ENCODE results near the gene CLCC1.
"Not testable (repeated sequence)": the region's sequence is repeated elsewhere in the genome, so short reads cannot be mapped to it uniquely, and the experiment has no call there.

Gene CLCC1

DNA sequence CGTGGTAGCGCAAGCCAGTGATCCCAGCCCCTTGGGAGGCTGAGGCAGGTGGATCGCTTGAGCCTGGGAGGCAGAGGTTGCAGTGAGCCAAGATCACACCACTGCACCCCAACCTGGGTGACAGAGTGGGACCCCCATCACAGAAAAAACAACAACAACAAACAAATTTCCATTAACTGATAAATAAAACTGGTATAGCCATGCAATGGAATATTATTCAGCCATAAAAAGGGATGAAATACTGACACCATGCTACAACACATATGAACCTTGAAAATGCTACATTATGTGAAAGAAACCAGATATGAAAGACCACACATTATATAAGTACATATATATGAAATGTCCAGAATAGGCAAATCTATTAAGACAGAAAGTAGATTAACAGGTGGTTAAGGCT is 12.0 kb downstream of the CLCC1 start:
- H3K4me3 ChIP-seq (ENCODE audit: severe bottlenecking), result no peak overlapping the region
- H3K4me1 ChIP-seq (ENCODE audit: insufficient read depth, poor library complexity, severe bottlenecking), result no peaks in the 10 kb centered on the region
- no peaks in the 10 kb centered on the region for H3K27me3 ChIP-seq (ENCODE audit: insufficient read depth, poor library complexity, severe bottlenecking)
- H3K9me3 ChIP-seq (ENCODE audit: severe bottlenecking), result no peaks in the 10 kb centered on the region
- TF ChIP-seq, protein P1, sequence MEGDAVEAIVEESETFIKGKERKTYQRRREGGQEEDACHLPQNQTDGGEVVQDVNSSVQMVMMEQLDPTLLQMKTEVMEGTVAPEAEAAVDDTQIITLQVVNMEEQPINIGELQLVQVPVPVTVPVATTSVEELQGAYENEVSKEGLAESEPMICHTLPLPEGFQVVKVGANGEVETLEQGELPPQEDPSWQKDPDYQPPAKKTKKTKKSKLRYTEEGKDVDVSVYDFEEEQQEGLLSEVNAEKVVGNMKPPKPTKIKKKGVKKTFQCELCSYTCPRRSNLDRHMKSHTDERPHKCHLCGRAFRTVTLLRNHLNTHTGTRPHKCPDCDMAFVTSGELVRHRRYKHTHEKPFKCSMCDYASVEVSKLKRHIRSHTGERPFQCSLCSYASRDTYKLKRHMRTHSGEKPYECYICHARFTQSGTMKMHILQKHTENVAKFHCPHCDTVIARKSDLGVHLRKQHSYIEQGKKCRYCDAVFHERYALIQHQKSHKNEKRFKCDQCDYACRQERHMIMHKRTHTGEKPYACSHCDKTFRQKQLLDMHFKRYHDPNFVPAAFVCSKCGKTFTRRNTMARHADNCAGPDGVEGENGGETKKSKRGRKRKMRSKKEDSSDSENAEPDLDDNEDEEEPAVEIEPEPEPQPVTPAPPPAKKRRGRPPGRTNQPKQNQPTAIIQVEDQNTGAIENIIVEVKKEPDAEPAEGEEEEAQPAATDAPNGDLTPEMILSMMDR (IDR thresholded peaks at IDR 0.05; ENCODE audit: poor library complexity, severe bottlenecking), result no peak
- ATAC-seq (ENCODE audit: low read depth) (no peak), DNase-seq (ENCODE audit: low spot score) (no peak)
- H3K27ac ChIP-seq (ENCODE audit: poor library complexity, severe bottlenecking), result no peak overlapping the region
- H3K36me3 ChIP-seq (ENCODE audit: low read depth), result peaks cover 40% of the 10 kb centered on the region

DNA sequence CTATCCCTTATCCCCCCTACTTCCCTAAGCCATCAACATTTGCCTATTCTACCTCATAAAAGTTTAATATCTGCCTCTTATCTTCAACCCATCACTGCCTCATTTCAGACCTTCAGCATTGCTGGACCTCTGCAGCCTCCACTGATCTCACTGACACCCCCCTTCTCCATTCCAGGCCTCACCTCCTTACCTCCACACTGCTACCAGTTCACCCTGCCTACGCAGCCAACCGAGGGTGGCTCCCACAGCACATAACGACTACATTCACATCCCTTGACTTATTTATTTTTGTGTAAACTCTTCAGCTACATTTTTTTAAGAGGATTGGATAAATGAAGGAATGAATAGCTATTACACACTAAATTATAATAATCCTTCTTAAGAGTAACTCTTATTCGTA is 14.2 kb downstream of the CLCC1 start:
- H3K4me1 ChIP-seq (ENCODE audit: insufficient read depth, poor library complexity, severe bottlenecking), result no peaks in the 10 kb centered on the region
- H3K27me3 ChIP-seq (ENCODE audit: insufficient read depth, poor library complexity, severe bottlenecking), result no peaks in the 10 kb centered on the region
- peaks cover 46% of the 10 kb centered on the region for H3K36me3 ChIP-seq (ENCODE audit: low read depth)
- TF ChIP-seq, protein P1 (IDR thresholded peaks at IDR 0.05; ENCODE audit: poor library complexity, severe bottlenecking), result no peak
- H3K9me3 ChIP-seq (ENCODE audit: severe bottlenecking), result no peaks in the 10 kb centered on the region
- H3K4me3 ChIP-seq (ENCODE audit: severe bottlenecking), result no peak overlapping the region
- DNase-seq (ENCODE audit: low spot score) (no peak), ATAC-seq (ENCODE audit: low read depth) (no peak)
- no peak overlapping the region for H3K27ac ChIP-seq (ENCODE audit: poor library complexity, severe bottlenecking)

DNA sequence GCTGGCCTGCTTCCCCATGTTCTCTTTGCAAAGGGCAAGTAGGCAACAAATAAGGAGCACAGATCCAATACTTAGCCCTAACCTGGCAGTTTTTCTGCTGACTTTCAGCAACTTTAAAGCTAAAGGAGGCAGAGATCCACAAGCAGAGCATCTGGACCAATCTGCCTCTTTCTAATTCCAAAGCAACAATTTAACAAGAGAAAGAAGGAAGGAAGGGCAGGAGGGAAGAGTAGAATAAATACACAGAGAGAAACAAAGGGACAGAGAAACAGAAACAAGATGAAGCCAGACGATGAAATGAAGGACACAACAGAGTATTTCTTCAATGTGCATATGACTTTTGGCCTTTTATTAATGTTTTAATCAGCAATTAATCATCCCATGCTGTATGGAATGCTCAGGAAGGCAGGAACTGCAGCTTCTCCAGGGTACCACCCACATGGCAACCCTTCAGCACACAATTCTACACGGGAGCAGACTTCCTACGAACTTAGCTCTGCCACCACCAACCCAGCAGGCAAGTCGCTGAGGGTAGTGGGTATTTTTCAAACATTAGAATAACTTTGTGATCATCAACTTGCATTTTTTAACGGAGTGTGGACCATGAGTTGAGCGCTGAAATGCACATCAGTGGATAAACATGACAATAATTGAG is 15.3 kb downstream of the CLCC1 start:
- TF ChIP-seq, protein P1 (IDR thresholded peaks at IDR 0.05; ENCODE audit: poor library complexity, severe bottlenecking), result no peak
- H3K27me3 ChIP-seq (ENCODE audit: insufficient read depth, poor library complexity, severe bottlenecking), result no peaks in the 10 kb centered on the region
- DNase-seq (ENCODE audit: low spot score) (no peak), ATAC-seq (ENCODE audit: low read depth) (no peak)
- no peaks in the 10 kb centered on the region for H3K4me1 ChIP-seq (ENCODE audit: insufficient read depth, poor library complexity, severe bottlenecking)
- H3K27ac ChIP-seq (ENCODE audit: poor library complexity, severe bottlenecking), result no peak overlapping the region
- H3K9me3 ChIP-seq (ENCODE audit: severe bottlenecking), result no peaks in the 10 kb centered on the region
- H3K4me3 ChIP-seq (ENCODE audit: severe bottlenecking), result no peak overlapping the region
- peaks cover 57% of the 10 kb centered on the region for H3K36me3 ChIP-seq (ENCODE audit: low read depth)

DNA sequence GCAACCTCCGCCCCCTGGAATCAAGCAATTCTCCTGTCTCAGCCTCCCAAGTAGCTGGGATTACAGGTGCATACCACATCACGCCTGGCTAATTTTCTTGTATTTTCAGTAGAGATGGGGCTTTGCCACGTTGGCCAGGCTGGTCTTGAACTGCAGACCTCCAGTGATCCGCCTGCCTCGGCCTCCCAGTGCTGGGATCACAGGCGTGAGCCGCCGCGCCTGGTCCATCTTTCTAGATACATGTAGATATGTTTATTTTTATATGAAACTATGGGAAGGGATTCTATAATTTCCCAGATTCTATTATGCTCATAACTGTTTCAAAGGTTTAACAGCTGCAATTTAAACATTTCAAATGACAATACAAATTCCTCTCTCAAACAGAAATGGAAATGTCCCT is 27.1 kb downstream of the CLCC1 start:
- peaks cover 90% of the 10 kb centered on the region for H3K36me3 ChIP-seq (ENCODE audit: low read depth)
- no peaks in the 10 kb centered on the region for H3K9me3 ChIP-seq (ENCODE audit: severe bottlenecking)
- no peak for DNase-seq (ENCODE audit: low spot score)
- TF ChIP-seq, protein P1 (IDR thresholded peaks at IDR 0.05; ENCODE audit: poor library complexity, severe bottlenecking), result no peak
- H3K4me3 ChIP-seq (ENCODE audit: severe bottlenecking), result no peak overlapping the region
- H3K27me3 ChIP-seq (ENCODE audit: insufficient read depth, poor library complexity, severe bottlenecking), result no peaks in the 10 kb centered on the region
- H3K4me1 ChIP-seq (ENCODE audit: insufficient read depth, poor library complexity, severe bottlenecking), result no peaks in the 10 kb centered on the region
- H3K27ac ChIP-seq (ENCODE audit: poor library complexity, severe bottlenecking), result no peak overlapping the region
- no peak for ATAC-seq (ENCODE audit: low read depth)

DNA sequence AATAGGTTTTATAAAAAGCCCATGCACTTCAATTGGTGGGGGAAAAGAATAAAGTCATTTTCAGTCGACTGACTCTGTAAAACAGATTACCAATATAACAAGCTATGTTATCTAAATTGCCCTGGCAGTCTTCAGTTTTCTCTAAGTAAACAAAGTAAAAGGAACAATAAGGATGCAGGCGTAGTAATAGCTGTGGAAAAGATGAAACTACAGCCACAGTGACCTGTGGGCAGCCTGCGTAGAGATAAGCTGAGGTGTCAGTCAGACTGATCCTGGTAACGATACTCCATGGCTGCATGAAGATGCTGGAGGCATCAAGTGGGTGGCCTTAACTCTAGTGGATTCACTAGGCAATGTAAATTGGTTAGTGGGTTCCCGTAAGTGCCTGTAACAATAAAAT is 29.3 kb downstream of the CLCC1 start:
- Histone ChIP-seq H3K27ac (ENCODE audit: poor library complexity, severe bottlenecking) (no peak overlapping the region), H3K36me3 (ENCODE audit: low read depth) (peaks cover 94% of the 10 kb centered on the region), H3K4me3 (ENCODE audit: severe bottlenecking) (no peak overlapping the region), H3K27me3 (ENCODE audit: insufficient read depth, poor library complexity, severe bottlenecking) (no peaks in the 10 kb centered on the region), H3K4me1 (ENCODE audit: insufficient read depth, poor library complexity, severe bottlenecking) (no peaks in the 10 kb centered on the region), H3K9me3 (ENCODE audit: severe bottlenecking) (no peaks in the 10 kb centered on the region)
- DNase-seq (ENCODE audit: low spot score) (no peak), ATAC-seq (ENCODE audit: low read depth) (no peak)
- TF ChIP-seq, protein P1 (IDR thresholded peaks at IDR 0.05; ENCODE audit: poor library complexity, severe bottlenecking), result no peak

DNA sequence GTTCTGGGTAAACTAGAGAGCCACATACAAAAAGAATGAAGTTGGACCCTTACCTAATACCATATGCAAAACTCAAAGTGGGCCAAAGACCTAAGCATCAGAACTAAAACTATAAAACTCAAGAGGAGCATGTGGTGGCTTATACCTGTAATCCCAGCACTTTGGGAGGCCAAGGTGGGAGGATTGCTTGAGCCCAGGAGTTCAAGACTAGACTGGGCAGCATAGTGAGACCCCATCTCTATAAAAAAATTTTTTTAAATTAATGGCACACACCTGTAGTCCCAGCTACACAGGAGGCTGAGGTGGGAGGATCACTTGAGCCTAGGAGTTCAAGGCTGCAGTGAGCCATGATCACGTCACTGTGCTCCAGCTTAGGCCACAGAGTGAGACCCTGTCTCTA is 35.7 kb downstream of the CLCC1 start:
- not testable (repeated sequence) for ATAC-seq (ENCODE audit: low read depth); H3K4me1 ChIP-seq (ENCODE audit: insufficient read depth, poor library complexity, severe bottlenecking); H3K27ac ChIP-seq (ENCODE audit: poor library complexity, severe bottlenecking); H3K27me3 ChIP-seq (ENCODE audit: insufficient read depth, poor library complexity, severe bottlenecking); DNase-seq (ENCODE audit: low spot score); H3K9me3 ChIP-seq (ENCODE audit: severe bottlenecking); H3K4me3 ChIP-seq (ENCODE audit: severe bottlenecking)
- H3K36me3 ChIP-seq (ENCODE audit: low read depth), result peaks cover 97% of the 10 kb centered on the region
